AG04449 (cell line): Measurements from ENCODE around the gene UMAD1.

Experiments used
- CTCF ChIA-PET: fragments of 350-600 bp; formaldehyde crosslinking; extraction: SDS; loops from one replicate; lab custom pipeline; 2021; ENCODE audit warnings: antibody characterized with exemption; lab: Yijun Ruan, JAX
- POLR2A ChIA-PET: fragments of 400-600, 350-600 bp; formaldehyde crosslinking; extraction: SDS; loops from one replicate; lab custom pipeline; 2020; ENCODE audit warnings: antibody characterized with exemption, inconsistent platforms; lab: Yijun Ruan, JAX
- DNase-seq: peaks from one replicate; pipeline ENCODE4 v3.0.0-alpha.2; 2010; ENCODE audit warnings: low read depth, low spot score
- H3K4me3 ChIP-seq: 2 replicates; pipeline ENCODE4 v1.5.1; 2011; ENCODE audit warnings: low read depth, mild to moderate bottlenecking, control low read depth, low read length
- TF ChIP-seq, protein P1 (sequence below): IDR thresholded peaks from one replicate; pipeline ENCODE4 v1.5.1; 2011; ENCODE audit warnings: mild to moderate bottlenecking, moderate library complexity, low read length, control low read depth, inconsistent platforms; ENCODE audit not compliant: insufficient read depth; ENCODE audit errors: missing control alignments

The UMAD1 gene

DNA sequence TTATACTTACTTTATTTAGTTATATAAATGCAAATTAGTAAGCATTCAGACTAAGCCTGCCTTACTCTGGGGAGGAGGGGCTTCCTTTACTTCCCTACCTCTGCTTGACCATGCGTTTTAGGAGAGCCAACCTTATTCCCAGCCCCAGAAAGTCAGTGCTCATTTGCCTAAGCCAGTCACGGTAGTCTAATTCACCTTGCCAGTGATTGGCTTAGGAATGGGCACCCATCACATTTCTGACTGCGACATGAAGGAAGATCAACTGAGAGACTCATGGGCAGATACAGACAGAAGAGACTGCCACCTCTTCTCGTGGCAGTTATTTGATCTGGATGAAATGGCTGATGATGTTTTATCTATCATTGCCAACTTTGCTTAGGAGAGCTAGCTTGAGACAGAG is 48.4 kb downstream of the UMAD1 start:
- TF ChIP-seq, protein P1, sequence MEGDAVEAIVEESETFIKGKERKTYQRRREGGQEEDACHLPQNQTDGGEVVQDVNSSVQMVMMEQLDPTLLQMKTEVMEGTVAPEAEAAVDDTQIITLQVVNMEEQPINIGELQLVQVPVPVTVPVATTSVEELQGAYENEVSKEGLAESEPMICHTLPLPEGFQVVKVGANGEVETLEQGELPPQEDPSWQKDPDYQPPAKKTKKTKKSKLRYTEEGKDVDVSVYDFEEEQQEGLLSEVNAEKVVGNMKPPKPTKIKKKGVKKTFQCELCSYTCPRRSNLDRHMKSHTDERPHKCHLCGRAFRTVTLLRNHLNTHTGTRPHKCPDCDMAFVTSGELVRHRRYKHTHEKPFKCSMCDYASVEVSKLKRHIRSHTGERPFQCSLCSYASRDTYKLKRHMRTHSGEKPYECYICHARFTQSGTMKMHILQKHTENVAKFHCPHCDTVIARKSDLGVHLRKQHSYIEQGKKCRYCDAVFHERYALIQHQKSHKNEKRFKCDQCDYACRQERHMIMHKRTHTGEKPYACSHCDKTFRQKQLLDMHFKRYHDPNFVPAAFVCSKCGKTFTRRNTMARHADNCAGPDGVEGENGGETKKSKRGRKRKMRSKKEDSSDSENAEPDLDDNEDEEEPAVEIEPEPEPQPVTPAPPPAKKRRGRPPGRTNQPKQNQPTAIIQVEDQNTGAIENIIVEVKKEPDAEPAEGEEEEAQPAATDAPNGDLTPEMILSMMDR: no peak
- H3K4me3 ChIP-seq: no peak overlapping the region
- POLR2A ChIA-PET: no interaction called here
- CTCF ChIA-PET: interaction anchor here (1.5 to 7.4 kb wide), 3 partner anchors 8 to 71 kb away, joined by 3 to 59 read pairs (median 53); no protein-coding TSS in a partner anchor
- DNase-seq: no peak

DNA sequence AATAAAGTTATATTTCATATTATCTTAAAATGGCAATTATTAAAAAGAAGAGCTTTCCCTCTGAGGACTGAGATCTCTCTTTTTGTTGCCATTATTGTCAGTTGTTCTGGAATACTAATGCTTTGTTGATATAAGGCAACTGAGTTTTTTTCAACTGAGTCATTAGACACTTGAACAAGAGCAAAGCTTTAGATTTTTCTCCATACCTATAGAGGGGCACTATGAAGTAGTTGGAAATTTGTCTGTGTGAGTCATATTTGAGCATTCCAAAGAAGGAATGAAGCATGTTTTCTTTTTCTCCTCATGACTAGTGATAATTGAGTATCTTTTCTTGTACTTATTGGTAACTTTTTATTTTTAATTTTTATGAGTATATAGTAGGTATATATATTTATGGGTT is 53.3 kb downstream of the UMAD1 start:
- H3K4me3 ChIP-seq: no peak overlapping the region
- CTCF ChIA-PET: interaction anchor here (1.1 to 7.0 kb wide), 3 partner anchors 11 to 70 kb away, joined by 4 to 59 read pairs (median 5); no protein-coding TSS in a partner anchor
- TF ChIP-seq, protein P1: no peak
- peak; percentile 70 for DNase-seq
- POLR2A ChIA-PET: interaction anchor here (0.5 kb wide), 1 partner anchor 69 kb away, joined by 3 read pairs; no protein-coding TSS in a partner anchor

DNA sequence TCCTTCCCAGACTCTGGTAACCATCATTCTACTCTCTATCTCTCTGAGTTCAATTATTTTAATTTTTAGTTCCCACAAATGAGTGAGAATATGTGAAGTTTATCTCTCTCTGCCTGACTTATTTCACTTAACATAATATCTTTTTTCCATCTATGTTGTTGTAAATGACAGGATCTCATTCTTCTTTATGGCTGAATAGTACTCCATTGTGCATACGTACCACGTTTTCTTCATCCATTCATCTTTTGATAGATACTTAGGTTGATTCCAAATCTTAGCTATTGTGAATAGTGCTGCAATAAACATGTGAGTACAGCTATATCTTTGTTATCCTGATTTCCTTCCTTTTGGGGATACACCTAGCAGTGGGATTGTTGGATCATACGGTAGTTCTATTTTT is 54.0 kb downstream of the UMAD1 start:
- no peak overlapping the region for H3K4me3 ChIP-seq
- TF ChIP-seq, protein P1: no peak
- POLR2A ChIA-PET: no interaction called here
- CTCF ChIA-PET: interaction anchor here (7.0 kb wide), 1 partner anchor 13 kb away, joined by 59 read pairs; no protein-coding TSS in a partner anchor
- no peak for DNase-seq

DNA sequence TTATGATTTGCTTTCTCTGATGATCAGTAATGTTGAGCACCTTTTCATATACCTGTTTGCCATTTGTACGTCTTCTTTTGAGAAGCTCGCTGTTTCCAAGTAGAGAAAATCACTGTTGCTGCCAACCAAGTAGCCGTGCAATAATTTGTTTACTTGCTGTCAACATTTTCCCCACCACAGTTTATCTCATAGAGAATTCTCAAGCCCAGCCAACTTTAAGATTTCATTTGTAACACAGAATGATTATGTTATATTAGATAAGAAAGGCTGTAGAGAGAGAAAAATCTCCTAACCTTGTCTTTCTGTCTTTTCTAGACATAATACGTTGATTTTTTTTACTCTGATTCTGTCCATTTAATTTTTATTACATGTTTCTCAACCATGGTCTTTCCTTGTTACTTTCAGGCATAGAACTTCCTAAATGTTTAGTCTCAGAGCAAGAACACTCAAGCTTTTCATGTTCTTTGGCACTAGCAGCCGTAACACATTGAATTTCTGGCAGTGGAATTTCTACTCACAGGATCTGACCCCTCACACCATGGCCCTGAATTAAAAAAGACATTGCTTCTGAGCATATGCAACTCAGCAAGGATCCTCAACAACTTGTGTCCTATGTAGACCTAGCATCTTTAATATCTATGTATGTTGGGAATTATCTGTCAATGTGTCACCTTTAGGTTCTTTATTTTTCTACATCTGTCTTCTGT is 54.7 kb downstream of the UMAD1 start:
- ChIA-PET CTCF (interaction anchor here (7.0 kb wide), 1 partner anchor 14 kb away, joined by 59 read pairs; no protein-coding TSS in a partner anchor), POLR2A (no interaction called here)
- no peak for DNase-seq
- TF ChIP-seq, protein P1: no peak
- H3K4me3 ChIP-seq: no peak overlapping the region

DNA sequence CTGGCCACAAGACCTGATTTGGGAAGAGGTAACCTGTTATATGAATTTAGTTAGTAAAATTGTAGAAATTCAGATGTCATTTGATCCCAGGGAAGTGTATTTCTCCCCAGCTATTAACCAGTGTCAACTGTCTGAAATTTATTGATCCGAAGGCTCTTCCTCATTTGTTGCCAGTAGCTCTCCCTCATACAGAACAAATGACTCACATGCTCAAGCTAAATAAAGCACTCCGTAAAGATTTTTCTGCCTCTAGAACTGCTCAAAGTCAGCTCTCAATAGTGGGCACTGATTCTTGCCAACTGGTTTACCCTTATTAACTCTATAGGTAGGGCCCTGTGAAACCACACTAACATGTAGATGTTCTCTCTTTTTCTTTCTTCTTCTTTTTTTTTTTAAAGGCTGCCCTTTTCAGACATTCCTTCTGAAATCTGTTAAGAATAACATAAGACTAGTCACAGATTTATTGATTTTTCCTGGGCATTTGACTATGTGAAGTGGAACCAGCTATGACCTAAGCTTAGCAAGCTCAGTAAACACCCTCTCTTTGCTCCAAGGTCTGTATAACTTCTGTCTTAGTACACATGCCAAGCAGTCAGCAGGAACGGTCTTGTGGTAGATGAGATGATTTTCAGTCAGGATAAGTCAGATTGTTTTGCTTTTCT is 56.0 kb downstream of the UMAD1 start:
- TF ChIP-seq, protein P1: no peak
- CTCF ChIA-PET: interaction anchor here (0.8 to 2.8 kb wide), 3 partner anchors 15 to 101 kb away, joined by 3 to 13 read pairs (median 4); no protein-coding TSS in a partner anchor
- H3K4me3 ChIP-seq: peak overlapping the region; percentile 13; the same call in 1 of the 2 replicates
- POLR2A ChIA-PET: no interaction called here
- DNase-seq: no peak

DNA sequence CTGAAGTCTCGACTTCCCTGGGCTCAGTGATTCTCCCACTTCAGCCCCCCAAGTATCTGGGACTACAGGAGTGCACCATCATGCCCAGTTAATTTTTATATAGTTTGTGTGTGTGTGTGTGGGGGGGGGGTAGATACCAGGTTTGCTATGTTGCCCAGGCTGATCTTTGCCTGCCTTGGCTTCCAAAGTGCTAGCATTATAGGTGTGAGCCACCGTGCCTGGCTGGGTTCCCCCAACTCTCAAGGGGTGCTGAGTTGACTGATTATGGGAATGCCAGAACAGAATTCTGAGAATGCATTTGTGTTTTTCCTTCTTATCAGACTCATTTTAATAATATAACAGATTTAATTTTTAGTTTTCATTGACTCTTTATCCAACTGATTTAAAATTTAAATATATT is 58.4 kb downstream of the UMAD1 start:
- CTCF ChIA-PET: interaction anchor here (2.1 kb wide), 1 partner anchor 17 kb away, joined by 6 read pairs; no protein-coding TSS in a partner anchor
- no peak for DNase-seq
- TF ChIP-seq, protein P1: no peak
- POLR2A ChIA-PET: no interaction called here
- H3K4me3 ChIP-seq: no peak overlapping the region
